ENCODE results near the gene RNF31. TPM values are rescaled to one million over a fixed set of nuclear protein-coding genes. Genes with fewer than 3 reads are reported as not detected.

The RNF31 gene
- total and polyA plus RNA-seq, 2 of the 13 experiments (the other 11 are each of a cell fraction or from before 2014, with no cell fraction given) = 48.2 to 86.8 TPM

DNA sequence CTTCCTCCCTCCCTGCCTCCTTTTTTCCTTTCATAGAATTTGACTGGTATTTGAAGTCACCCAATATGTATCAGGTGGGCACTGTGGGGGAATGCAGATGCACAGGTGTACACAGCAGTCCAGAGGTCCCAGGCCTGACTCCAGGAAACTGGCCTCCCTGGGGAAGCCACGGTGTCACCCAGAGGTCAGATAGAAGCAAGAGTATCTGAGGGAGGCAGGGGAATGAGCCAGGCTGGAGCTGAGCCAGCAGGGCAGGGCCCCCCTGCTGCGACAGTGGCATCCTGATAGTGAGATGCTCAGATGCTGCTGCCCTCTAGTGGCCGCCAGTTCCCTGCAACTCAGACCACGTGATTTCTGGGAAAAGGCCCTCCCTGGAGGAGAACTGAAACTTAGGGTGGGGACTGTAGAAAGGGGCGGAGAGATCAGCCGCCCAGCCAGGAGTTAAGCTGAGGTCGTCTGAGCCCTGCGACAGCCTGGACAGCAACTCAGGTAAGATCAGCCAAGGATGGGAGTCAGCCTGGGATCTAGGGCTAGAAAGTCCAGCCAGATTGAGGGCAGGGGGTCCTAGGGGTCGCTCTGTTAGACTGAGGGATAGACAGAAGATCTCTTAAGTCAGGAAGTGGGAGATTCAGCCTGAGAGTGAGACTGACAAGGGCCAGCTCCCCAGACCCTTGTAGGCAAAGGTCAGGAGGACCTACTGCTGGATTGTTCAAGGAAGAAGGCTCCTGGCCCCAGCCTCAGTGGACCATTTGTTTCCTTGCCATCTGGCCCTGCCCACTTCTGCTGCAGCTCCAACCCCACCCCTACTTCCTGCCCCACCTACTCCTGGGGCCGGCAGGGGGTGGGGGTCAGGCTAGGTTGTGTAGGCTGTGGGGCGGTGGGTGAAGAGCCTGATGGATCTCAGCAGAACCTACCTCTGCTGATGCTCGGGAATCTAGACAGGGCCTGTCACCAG is 13.8 kb downstream of the RNF31 start, which contains the start of gene IRF9 (continued):
- TF ChIP-seq ZNF547 (CRISPR knock-in tag; IDR thresholded peaks at IDR 0.05) = peak; percentile 95
- TF ChIP-seq ZNF761 (CRISPR knock-in tag; conservative IDR thresholded peaks at IDR 0.05) = peak; percentile 85; the same call in 1 of the 2 replicates
- TF ChIP-seq, protein P1, sequence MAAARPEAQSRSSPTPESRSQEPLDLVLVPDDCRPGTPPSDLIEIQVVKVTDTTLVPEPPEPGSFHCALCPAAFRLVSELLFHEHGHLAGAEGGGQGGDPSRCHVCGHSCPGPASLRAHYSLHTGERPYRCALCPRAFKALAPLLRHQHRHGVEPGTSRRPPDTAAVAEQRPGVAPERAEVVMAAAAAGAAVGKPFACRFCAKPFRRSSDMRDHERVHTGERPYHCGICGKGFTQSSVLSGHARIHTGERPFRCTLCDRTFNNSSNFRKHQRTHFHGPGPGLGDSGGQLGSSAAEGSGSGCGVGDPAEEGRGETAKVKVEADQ (CRISPR knock-in tag; IDR thresholded peaks at IDR 0.05; ENCODE audit: borderline replicate concordance) = peak; percentile 89
- TF ChIP-seq FOXM1 (CRISPR knock-in tag; IDR thresholded peaks at IDR 0.05) = no peak
- peak; percentile 95 for TF ChIP-seq KLF12 (CRISPR knock-in tag; IDR thresholded peaks at IDR 0.05; ENCODE audit: borderline replicate concordance)
- peak; percentile 98 for TF ChIP-seq NCOA2 (CRISPR knock-in tag; IDR thresholded peaks at IDR 0.05)
- TF ChIP-seq SP5 (CRISPR knock-in tag; IDR thresholded peaks at IDR 0.05; ENCODE audit: borderline replicate concordance, low read depth) = peak; percentile 97
- TF ChIP-seq, protein P2, sequence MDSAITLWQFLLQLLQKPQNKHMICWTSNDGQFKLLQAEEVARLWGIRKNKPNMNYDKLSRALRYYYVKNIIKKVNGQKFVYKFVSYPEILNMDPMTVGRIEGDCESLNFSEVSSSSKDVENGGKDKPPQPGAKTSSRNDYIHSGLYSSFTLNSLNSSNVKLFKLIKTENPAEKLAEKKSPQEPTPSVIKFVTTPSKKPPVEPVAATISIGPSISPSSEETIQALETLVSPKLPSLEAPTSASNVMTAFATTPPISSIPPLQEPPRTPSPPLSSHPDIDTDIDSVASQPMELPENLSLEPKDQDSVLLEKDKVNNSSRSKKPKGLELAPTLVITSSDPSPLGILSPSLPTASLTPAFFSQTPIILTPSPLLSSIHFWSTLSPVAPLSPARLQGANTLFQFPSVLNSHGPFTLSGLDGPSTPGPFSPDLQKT (CRISPR knock-in tag; IDR thresholded peaks at IDR 0.05; ENCODE audit: borderline replicate concordance) = no peak; the same call in 1 of the 2 replicates
- peak; percentile 99 for TF ChIP-seq ZNF891 (CRISPR knock-in tag; IDR thresholded peaks at IDR 0.05)
- TF ChIP-seq, protein P3, sequence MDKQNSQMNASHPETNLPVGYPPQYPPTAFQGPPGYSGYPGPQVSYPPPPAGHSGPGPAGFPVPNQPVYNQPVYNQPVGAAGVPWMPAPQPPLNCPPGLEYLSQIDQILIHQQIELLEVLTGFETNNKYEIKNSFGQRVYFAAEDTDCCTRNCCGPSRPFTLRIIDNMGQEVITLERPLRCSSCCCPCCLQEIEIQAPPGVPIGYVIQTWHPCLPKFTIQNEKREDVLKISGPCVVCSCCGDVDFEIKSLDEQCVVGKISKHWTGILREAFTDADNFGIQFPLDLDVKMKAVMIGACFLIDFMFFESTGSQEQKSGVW (CRISPR knock-in tag; IDR thresholded peaks at IDR 0.05; ENCODE audit: borderline replicate concordance) = no peak
- no peak for TF ChIP-seq RORA (CRISPR knock-in tag; IDR thresholded peaks at IDR 0.05)
- peak; percentile 99 for TF ChIP-seq ZSCAN31 (CRISPR knock-in tag; IDR thresholded peaks at IDR 0.05; ENCODE audit: low read depth)
- TF ChIP-seq, protein P4, sequence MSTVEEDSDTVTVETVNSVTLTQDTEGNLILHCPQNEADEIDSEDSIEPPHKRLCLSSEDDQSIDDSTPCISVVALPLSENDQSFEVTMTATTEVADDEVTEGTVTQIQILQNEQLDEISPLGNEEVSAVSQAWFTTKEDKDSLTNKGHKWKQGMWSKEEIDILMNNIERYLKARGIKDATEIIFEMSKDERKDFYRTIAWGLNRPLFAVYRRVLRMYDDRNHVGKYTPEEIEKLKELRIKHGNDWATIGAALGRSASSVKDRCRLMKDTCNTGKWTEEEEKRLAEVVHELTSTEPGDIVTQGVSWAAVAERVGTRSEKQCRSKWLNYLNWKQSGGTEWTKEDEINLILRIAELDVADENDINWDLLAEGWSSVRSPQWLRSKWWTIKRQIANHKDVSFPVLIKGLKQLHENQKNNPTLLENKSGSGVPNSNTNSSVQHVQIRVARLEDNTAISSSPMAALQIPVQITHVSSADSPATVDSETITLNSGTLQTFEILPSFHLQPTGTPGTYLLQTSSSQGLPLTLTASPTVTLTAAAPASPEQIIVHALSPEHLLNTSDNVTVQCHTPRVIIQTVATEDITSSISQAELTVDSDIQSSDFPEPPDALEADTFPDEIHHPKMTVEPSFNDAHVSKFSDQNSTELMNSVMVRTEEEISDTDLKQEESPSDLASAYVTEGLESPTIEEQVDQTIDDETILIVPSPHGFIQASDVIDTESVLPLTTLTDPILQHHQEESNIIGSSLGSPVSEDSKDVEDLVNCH (CRISPR knock-in tag; IDR thresholded peaks at IDR 0.05) = no peak
- peak; percentile 95; the same call in 1 of the 2 replicates for TF ChIP-seq ZNF816 (CRISPR knock-in tag; IDR thresholded peaks at IDR 0.05; ENCODE audit: borderline replicate concordance)
- peak; percentile 40; the same call in 1 of the 2 replicates for TF ChIP-seq ZNF33B (CRISPR knock-in tag; IDR thresholded peaks at IDR 0.05)
- peak; percentile 83; the same call in 1 of the 2 replicates for TF ChIP-seq ZNF44 (CRISPR knock-in tag; IDR thresholded peaks at IDR 0.05)
- no peak; the same call in 1 of the 2 replicates for TF ChIP-seq BRD4 (CRISPR knock-in tag; IDR thresholded peaks at IDR 0.05)
- TF ChIP-seq, protein P5, sequence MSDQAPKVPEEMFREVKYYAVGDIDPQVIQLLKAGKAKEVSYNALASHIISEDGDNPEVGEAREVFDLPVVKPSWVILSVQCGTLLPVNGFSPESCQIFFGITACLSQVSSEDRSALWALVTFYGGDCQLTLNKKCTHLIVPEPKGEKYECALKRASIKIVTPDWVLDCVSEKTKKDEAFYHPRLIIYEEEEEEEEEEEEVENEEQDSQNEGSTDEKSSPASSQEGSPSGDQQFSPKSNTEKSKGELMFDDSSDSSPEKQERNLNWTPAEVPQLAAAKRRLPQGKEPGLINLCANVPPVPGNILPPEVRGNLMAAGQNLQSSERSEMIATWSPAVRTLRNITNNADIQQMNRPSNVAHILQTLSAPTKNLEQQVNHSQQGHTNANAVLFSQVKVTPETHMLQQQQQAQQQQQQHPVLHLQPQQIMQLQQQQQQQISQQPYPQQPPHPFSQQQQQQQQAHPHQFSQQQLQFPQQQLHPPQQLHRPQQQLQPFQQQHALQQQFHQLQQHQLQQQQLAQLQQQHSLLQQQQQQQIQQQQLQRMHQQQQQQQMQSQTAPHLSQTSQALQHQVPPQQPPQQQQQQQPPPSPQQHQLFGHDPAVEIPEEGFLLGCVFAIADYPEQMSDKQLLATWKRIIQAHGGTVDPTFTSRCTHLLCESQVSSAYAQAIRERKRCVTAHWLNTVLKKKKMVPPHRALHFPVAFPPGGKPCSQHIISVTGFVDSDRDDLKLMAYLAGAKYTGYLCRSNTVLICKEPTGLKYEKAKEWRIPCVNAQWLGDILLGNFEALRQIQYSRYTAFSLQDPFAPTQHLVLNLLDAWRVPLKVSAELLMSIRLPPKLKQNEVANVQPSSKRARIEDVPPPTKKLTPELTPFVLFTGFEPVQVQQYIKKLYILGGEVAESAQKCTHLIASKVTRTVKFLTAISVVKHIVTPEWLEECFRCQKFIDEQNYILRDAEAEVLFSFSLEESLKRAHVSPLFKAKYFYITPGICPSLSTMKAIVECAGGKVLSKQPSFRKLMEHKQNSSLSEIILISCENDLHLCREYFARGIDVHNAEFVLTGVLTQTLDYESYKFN (CRISPR knock-in tag; conservative IDR thresholded peaks at IDR 0.05) = peak; percentile 91
- no peak for TF ChIP-seq ZSCAN29 (CRISPR knock-in tag; conservative IDR thresholded peaks at IDR 0.05)
- TF ChIP-seq KDM2A (CRISPR knock-in tag; IDR thresholded peaks at IDR 0.05; ENCODE audit: borderline replicate concordance, low read depth) = peak; percentile 99

All from HepG2 (cell line).